Uterus (tissue), 2 donors: Measurements from ENCODE around the gene NMT2.

ENCODE experiments used
- POLR2A ChIP-seq, 2 donors: fragments of 450-650 bp; IDR thresholded peaks; one replicate each; pipeline ENCODE4 v1.6.1; 2016; ENCODE audit warnings: antibody characterized with exemption in 2 of 2, mild to moderate bottlenecking in 1 of 2, moderate library complexity in 1 of 2
- TF ChIP-seq, protein P1 (sequence below), 4 experiments: fragments of 200-600 bp in 2 of 4; fragments of 450-650 bp in 2 of 4; sonication (generic) in 2 of 4; IDR thresholded peaks; one replicate each; pipeline ENCODE4 v1.5.1; 2016 to 2019; ENCODE audit warnings: antibody characterized with exemption in 4 of 4, mild to moderate bottlenecking in 2 of 4, moderate library complexity in 1 of 4

DNA sequence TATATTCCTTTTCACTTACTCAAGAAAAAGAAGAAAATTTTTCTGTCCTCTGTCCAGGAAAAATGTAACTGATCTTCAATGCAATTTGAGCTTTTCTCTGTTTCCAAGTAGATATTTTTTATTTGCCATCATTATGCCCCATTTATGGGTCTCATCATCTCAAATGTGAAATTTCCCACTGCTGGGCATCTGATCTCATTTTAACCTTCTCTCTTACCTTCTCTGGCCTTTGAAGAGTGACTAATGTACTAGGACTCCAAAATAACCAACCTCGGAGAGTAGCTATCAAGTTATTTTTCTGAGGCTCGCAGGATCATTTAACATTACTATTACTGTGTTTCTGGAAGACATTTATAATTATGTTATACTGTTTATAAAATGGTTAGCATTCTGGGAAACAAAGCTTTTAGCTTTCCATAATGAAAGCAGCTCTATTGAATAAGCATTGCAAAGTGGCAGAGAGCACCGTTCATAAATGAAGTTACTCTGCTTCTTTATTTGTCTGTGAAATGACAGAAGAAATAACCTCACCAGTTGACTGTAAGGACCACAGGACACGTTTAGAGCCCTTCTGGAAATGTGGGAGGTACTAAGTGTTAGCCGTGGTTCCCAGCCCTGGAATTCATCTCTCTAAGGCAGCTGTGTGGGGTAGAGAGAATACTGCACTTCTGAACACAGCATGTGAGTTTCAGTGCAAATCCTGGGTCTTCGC is 33.3 kb upstream of the NMT2 start:
- no peak for TF ChIP-seq POLR2A (IDR thresholded peaks at IDR 0.05)
- TF ChIP-seq, protein P1, sequence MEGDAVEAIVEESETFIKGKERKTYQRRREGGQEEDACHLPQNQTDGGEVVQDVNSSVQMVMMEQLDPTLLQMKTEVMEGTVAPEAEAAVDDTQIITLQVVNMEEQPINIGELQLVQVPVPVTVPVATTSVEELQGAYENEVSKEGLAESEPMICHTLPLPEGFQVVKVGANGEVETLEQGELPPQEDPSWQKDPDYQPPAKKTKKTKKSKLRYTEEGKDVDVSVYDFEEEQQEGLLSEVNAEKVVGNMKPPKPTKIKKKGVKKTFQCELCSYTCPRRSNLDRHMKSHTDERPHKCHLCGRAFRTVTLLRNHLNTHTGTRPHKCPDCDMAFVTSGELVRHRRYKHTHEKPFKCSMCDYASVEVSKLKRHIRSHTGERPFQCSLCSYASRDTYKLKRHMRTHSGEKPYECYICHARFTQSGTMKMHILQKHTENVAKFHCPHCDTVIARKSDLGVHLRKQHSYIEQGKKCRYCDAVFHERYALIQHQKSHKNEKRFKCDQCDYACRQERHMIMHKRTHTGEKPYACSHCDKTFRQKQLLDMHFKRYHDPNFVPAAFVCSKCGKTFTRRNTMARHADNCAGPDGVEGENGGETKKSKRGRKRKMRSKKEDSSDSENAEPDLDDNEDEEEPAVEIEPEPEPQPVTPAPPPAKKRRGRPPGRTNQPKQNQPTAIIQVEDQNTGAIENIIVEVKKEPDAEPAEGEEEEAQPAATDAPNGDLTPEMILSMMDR (IDR thresholded peaks at IDR 0.05): no peak
